Measurements from ENCODE around the gene DTNB.

- TF ChIP-seq, protein P1, sequence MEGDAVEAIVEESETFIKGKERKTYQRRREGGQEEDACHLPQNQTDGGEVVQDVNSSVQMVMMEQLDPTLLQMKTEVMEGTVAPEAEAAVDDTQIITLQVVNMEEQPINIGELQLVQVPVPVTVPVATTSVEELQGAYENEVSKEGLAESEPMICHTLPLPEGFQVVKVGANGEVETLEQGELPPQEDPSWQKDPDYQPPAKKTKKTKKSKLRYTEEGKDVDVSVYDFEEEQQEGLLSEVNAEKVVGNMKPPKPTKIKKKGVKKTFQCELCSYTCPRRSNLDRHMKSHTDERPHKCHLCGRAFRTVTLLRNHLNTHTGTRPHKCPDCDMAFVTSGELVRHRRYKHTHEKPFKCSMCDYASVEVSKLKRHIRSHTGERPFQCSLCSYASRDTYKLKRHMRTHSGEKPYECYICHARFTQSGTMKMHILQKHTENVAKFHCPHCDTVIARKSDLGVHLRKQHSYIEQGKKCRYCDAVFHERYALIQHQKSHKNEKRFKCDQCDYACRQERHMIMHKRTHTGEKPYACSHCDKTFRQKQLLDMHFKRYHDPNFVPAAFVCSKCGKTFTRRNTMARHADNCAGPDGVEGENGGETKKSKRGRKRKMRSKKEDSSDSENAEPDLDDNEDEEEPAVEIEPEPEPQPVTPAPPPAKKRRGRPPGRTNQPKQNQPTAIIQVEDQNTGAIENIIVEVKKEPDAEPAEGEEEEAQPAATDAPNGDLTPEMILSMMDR (IDR thresholded peaks at IDR 0.05), result no peak
- TF ChIP-seq POLR2AphosphoS5 (IDR thresholded peaks at IDR 0.05) (no peak), POLR2A (IDR thresholded peaks at IDR 0.05; ENCODE audit: low read depth) (no peak)
Measured at GRCh38 chr2:25441353-25441752, 232.0 kb downstream of the DTNB start.

Data from esophagus muscularis mucosa (tissue), 3 donors.